H1 (cell line): ENCODE results near the gene FBXW8. TPM values are rescaled to one million over a fixed set of nuclear protein-coding genes. Genes with fewer than 3 reads are reported as not detected.

Experiments
- ASH2L ChIP-seq: fragments of 200-600, 300-600 bp; sonication (generic); IDR thresholded peaks from one replicate; pipeline ENCODE4 v1.7.1; 2017; ENCODE audit warnings: low read length
- EZH2 ChIP-seq: fragments of 200-600 bp; sonication (generic); IDR thresholded peaks from 2 replicates; pipeline ENCODE4 v1.7.1; 2012; ENCODE audit warnings: low read depth, mild to moderate bottlenecking, moderate library complexity, low read length, inconsistent platforms; ENCODE audit not compliant: severe bottlenecking
- KDM4A ChIP-seq: IDR thresholded peaks from one replicate; pipeline ENCODE4 v1.7.1; 2012; ENCODE audit warnings: low read depth, mild to moderate bottlenecking, moderate library complexity, low read length, inconsistent platforms; ENCODE audit not compliant: severe bottlenecking
- MAFK ChIP-seq: IDR thresholded peaks from 2 replicates; pipeline ENCODE4 v1.6.1; 2012; ENCODE audit warnings: low read depth, mild to moderate bottlenecking, improper control_type of control experiment, low read length
- MAX ChIP-seq: IDR thresholded peaks from 2 replicates; pipeline ENCODE4 v1.6.1; 2012; ENCODE audit warnings: inconsistent platforms
- NANOG ChIP-seq: IDR thresholded peaks from 2 replicates; pipeline ENCODE4 v1.6.1; 2011; ENCODE audit warnings: low read length, low read depth, mild to moderate bottlenecking, inconsistent platforms; ENCODE audit not compliant: insufficient read depth, poor library complexity, severe bottlenecking
- SIN3A ChIP-seq, 2 experiments: IDR thresholded peaks in 1 of 2; conservative IDR thresholded peaks in 1 of 2; 2 replicates each; pipeline ENCODE4 v1.6.1; 2011 to 2012; ENCODE audit warnings: low read length in 2 of 2, improper control_type of control experiment in 1 of 2, low read depth in 1 of 2, mild to moderate bottlenecking in 1 of 2
- TAF1 ChIP-seq: IDR thresholded peaks from 2 replicates; pipeline ENCODE4 v1.6.1; 2011; ENCODE audit warnings: mild to moderate bottlenecking, low read depth, low read length
- polyA plus RNA-seq, 7 experiments: library from polyadenylated mRNA; depleted of rRNA in 3 of 7; stranded (reverse) in 5 of 7; unstranded in 2 of 7; fragments of >200 nt in 5 of 7; fragments of 200-250 nt in 2 of 7; gene quantifications; 1 replicate in 5 of 7; 2 replicates in 1 of 7; 4 replicates in 1 of 7; pipeline versions ENCODE4 v1.2.1 to v1.2.3, GENCODE V29; 2011 to 2013; ENCODE audit warnings: missing spikeins in 2 of 7, mixed read lengths in 2 of 7
- total RNA-seq: library from RNA; stranded (reverse); fragmentation: NEBNext Ultra II Directional; extraction: Animal tissue kit (Norgen Biotek cat#: 25700); gene quantifications from 2 replicates; pipeline ENCODE4 v1.2.1, GENCODE V29; 2021

FBXW8 gene
- total and polyA plus RNA-seq, 2 of the 8 experiments (the other 6 are each of a cell fraction or from before 2014, with no cell fraction given): 15.8 to 16.0 TPM

GRCh38 chr12:116880817-116881324 is 29.9 kb upstream of the FBXW8 start (continued):
- TF ChIP-seq MAX: peak; percentile 40
- peak; percentile 53; the same call in 1 of the 2 replicates for TF ChIP-seq TAF1
- TF ChIP-seq MAFK: no peak
- no peak for TF ChIP-seq NANOG
- 0 out of 4 replicates have a peak, but pooled peaks of 1 of the 2 experiments have one; percentile 18 for TF ChIP-seq SIN3A (conservative IDR thresholded peaks at IDR 0.05 in 1 of 2, IDR thresholded peaks at IDR 0.05 in 1 of 2; ENCODE audit: low read depth in 1 of 2, low read length in 2 of 2)
- no peak for TF ChIP-seq EZH2
- TF ChIP-seq KDM4A: peak; percentile 58
- peak; percentile 56 for TF ChIP-seq ASH2L
